ENCODE results near the gene EOLA2.
"Not testable (repeated sequence)": the region's sequence is repeated elsewhere in the genome, so short reads cannot be mapped to it uniquely, and the experiment has no call there.

EOLA2 gene

GRCh38 chrX:149927964-149928258, 10.4 kb downstream of the EOLA2 start:
- DNase-seq (ENCODE audit: low read depth in 2 of 2), result not testable (repeated sequence)

GRCh38 chrX:149927245-149927963, 10.9 kb downstream of the EOLA2 start:
- DNase-seq (ENCODE audit: low read depth in 2 of 2); H3K4me3 ChIP-seq (replicated peaks in 1 of 2; ENCODE audit: low read depth in 2 of 2, low read length in 2 of 2): not testable (repeated sequence)

More at GRCh38 chrX:149927964-149928258, 10.4 kb downstream of the EOLA2 start:
- not testable (repeated sequence) for H3K4me3 ChIP-seq (replicated peaks in 1 of 2; ENCODE audit: low read depth in 2 of 2, low read length in 2 of 2)

GRCh38 chrX:149924434-149924833, 13.9 kb downstream of the EOLA2 start:
- not testable (repeated sequence) for DNase-seq (ENCODE audit: low read depth in 2 of 2); H3K4me3 ChIP-seq (replicated peaks in 1 of 2; ENCODE audit: low read depth in 2 of 2, low read length in 2 of 2)

- H3K4me3 ChIP-seq (replicated peaks in 1 of 2; ENCODE audit: low read depth in 2 of 2, low read length in 2 of 2); DNase-seq (ENCODE audit: low read depth in 2 of 2): not testable (repeated sequence)
Observed at GRCh38 chrX:149923836-149924235, 14.5 kb downstream of the EOLA2 start.

GRCh38 chrX:149916745-149917392, 21.4 kb downstream of the EOLA2 start:
- H3K4me3 ChIP-seq (replicated peaks in 1 of 2; ENCODE audit: low read depth in 2 of 2, low read length in 2 of 2), result no peak overlapping the region
- DNase-seq (ENCODE audit: low read depth in 2 of 2), result no peak
- TF ChIP-seq CTCF (IDR thresholded peaks at IDR 0.05; ENCODE audit: low read depth, low read length), result no peak

GRCh38 chrX:149910178-149910695, 28.1 kb downstream of the EOLA2 start:
- TF ChIP-seq CTCF (IDR thresholded peaks at IDR 0.05; ENCODE audit: low read depth, low read length), result no peak
- no peak for DNase-seq (ENCODE audit: low read depth in 2 of 2)
- H3K4me3 ChIP-seq (replicated peaks in 1 of 2; ENCODE audit: low read depth in 2 of 2, low read length in 2 of 2), result no peak overlapping the region

GRCh38 chrX:149909324-149910177, 28.7 kb downstream of the EOLA2 start:
- DNase-seq (ENCODE audit: low read depth in 2 of 2), result no peak
- H3K4me3 ChIP-seq (replicated peaks in 1 of 2; ENCODE audit: low read depth in 2 of 2, low read length in 2 of 2), result no peak overlapping the region

GRCh38 chrX:149908727-149909126, 29.6 kb downstream of the EOLA2 start:
- no peak for DNase-seq (ENCODE audit: low read depth in 2 of 2)
- H3K4me3 ChIP-seq (replicated peaks in 1 of 2; ENCODE audit: low read depth in 2 of 2, low read length in 2 of 2), result no peak overlapping the region
- no peak for TF ChIP-seq CTCF (IDR thresholded peaks at IDR 0.05; ENCODE audit: low read depth, low read length)

More at GRCh38 chrX:149909324-149910177, 28.7 kb downstream of the EOLA2 start:
- TF ChIP-seq CTCF (IDR thresholded peaks at IDR 0.05; ENCODE audit: low read depth, low read length), result no peak
